Vagina (tissue), 2 donors: ENCODE data around the gene COA4.

Experiments used
- POLR2A ChIP-seq, 2 donors: fragments of 450-650 bp; IDR thresholded peaks; one replicate each; pipeline ENCODE4 v1.6.1; 2017; ENCODE audit warnings: antibody characterized with exemption in 2 of 2, mild to moderate bottlenecking in 2 of 2, moderate library complexity in 2 of 2
- TF ChIP-seq, protein P1 (sequence below), 3 experiments: fragments of 450-650 bp in 2 of 3; fragments of 200-600 bp in 1 of 3; sonication (generic) in 1 of 3; IDR thresholded peaks; one replicate each; pipeline ENCODE4 v1.5.1; 2017 to 2019; ENCODE audit warnings: antibody characterized with exemption in 3 of 3, mild to moderate bottlenecking in 2 of 3, moderate library complexity in 2 of 3

GRCh38 chr11:73889019-73889418 is 12.4 kb upstream of the COA4 start:
- TF ChIP-seq POLR2A (IDR thresholded peaks at IDR 0.05) = no peak
- TF ChIP-seq, protein P1, sequence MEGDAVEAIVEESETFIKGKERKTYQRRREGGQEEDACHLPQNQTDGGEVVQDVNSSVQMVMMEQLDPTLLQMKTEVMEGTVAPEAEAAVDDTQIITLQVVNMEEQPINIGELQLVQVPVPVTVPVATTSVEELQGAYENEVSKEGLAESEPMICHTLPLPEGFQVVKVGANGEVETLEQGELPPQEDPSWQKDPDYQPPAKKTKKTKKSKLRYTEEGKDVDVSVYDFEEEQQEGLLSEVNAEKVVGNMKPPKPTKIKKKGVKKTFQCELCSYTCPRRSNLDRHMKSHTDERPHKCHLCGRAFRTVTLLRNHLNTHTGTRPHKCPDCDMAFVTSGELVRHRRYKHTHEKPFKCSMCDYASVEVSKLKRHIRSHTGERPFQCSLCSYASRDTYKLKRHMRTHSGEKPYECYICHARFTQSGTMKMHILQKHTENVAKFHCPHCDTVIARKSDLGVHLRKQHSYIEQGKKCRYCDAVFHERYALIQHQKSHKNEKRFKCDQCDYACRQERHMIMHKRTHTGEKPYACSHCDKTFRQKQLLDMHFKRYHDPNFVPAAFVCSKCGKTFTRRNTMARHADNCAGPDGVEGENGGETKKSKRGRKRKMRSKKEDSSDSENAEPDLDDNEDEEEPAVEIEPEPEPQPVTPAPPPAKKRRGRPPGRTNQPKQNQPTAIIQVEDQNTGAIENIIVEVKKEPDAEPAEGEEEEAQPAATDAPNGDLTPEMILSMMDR (IDR thresholded peaks at IDR 0.05) = no peak
